ENCODE data around the gene ATG4B. TPM values are rescaled to one million over a fixed set of nuclear protein-coding genes. Genes with fewer than 3 reads are reported as not detected.

Gene ATG4B
- total RNA-seq, 4 donors from 2014 or later: 58.5 to 129 (median 86.2) TPM

DNA sequence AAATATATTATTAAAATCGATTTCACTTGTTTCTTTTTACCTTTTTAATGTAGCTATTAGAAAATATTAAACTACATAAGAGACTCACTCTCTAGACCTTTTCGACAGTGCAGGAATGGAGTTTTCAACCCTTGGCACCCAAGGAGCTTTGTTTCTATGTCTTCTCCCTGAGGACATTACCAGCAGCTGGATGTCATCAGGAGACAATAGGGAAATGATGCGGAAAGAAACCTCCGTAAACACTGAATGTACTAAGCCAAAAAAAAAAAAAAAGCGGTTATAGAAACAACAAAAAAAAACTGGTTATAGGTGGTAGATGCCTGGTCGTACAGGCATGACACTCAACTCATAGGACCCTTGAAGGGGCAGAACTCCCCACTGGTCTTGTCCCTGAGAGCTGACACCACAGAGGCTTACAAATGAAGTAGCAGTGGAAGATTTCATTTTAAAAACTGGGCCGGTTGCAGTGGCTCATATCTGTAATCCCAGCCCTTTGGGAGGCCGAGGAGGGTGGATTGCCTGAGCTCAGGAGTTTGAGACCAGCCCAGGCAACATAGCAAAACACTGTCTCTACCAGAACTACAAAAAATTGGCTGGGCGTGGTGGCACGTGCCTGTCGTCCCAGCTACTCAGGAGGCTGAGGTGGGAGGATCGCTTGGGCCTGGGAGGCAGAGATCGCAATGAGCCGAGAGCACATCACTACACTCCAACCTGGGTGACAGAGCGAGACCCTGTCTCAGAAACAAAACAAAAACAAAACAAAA lies 24.3 kb upstream of the ATG4B start:
- Histone ChIP-seq H3K9me3 (no peaks in the 10 kb centered on the region), H3K27ac (no peak overlapping the region), H3K36me3 (no peaks in the 10 kb centered on the region), H3K4me3 (replicated peaks in 1 of 3) (no peak overlapping the region), H3K27me3 (no peaks in the 10 kb centered on the region), H3K4me1 (peaks cover 6 to 12% of the 10 kb centered on the region in 2 donors)
- intact Hi-C loops (cut with DNase I): loop anchor here (10.0 kb wide), 1 partner anchor 98 kb away; no protein-coding TSS in a partner anchor
- no peak for DNase-seq
- TF ChIP-seq, protein P1, sequence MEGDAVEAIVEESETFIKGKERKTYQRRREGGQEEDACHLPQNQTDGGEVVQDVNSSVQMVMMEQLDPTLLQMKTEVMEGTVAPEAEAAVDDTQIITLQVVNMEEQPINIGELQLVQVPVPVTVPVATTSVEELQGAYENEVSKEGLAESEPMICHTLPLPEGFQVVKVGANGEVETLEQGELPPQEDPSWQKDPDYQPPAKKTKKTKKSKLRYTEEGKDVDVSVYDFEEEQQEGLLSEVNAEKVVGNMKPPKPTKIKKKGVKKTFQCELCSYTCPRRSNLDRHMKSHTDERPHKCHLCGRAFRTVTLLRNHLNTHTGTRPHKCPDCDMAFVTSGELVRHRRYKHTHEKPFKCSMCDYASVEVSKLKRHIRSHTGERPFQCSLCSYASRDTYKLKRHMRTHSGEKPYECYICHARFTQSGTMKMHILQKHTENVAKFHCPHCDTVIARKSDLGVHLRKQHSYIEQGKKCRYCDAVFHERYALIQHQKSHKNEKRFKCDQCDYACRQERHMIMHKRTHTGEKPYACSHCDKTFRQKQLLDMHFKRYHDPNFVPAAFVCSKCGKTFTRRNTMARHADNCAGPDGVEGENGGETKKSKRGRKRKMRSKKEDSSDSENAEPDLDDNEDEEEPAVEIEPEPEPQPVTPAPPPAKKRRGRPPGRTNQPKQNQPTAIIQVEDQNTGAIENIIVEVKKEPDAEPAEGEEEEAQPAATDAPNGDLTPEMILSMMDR (IDR thresholded peaks at IDR 0.05): no peak
- no peak for TF ChIP-seq POLR2A (IDR thresholded peaks at IDR 0.05)
- WGBS, 2 donors: 83 to 87% methylated on average over 15 of the region's 15 CpGs

DNA sequence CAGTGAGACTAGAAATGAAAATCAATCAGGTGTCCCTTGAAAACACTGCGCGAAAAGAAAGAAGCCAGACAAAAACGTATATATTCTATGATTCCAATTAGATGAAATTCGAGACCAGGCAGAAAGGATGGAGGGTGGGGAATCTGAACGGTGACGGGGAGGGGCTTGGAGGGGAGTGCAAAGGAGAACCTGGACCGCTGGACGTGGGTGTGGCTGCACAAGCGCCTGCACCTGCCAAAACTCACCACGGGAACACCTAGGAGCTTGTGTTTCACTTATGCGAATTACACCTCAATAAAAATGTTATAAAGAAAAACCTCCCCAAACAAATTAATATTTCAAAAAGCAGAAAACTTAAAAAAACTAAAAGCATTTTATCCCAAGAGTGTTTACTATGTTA lies 22.5 kb upstream of the ATG4B start:
- 84 to 86% methylated on average over 11 of the region's 11 CpGs for WGBS, 2 donors

DNA sequence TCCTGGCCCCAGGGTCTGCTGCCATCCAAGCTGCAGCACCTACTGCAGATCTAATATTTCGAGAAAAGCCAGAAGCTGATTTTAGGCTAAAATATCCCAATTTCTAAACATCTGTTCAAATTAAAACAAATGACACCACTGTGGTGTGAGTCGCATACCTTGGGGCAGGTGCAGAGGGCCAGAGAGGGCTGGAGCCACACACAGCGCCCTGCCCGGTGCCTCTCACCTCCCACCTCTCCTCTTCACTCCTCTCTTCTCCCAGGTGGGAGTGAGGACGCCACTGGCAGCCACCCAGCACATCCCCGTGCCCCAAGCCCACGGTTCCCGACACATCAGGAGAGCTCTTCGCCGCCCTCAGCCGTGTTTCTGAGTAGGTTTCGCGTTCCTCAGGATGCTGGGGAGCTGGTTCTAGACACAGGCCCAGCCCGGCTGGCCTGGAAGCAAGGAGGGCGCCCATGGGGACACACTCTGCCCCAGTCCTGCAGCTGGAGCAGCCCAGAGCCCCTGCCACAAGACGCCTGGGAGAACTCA lies 21.9 kb upstream of the ATG4B start:
- no peak for TF ChIP-seq POLR2A (IDR thresholded peaks at IDR 0.05)
- TF ChIP-seq, protein P1 (IDR thresholded peaks at IDR 0.05): no peak
- Histone ChIP-seq H3K36me3 (no peaks in the 10 kb centered on the region), H3K4me1 (peaks cover 0 to 7% of the 10 kb centered on the region in 2 donors), H3K9me3 (no peaks in the 10 kb centered on the region), H3K27ac (no peak overlapping the region), H3K4me3 (replicated peaks in 1 of 3) (no peak overlapping the region), H3K27me3 (no peaks in the 10 kb centered on the region)
- no peak for DNase-seq
- WGBS, 2 donors: 94% methylated on average over 13 to 16 of the region's 16 CpGs
- intact Hi-C loops (cut with DNase I): loop anchor here (10.0 kb wide), 1 partner anchor 101 kb away; no protein-coding TSS in a partner anchor

More for the DNA sequence above, 22.5 kb upstream of the ATG4B start:
- H3K27me3 ChIP-seq: no peaks in the 10 kb centered on the region
- no peak overlapping the region for H3K4me3 ChIP-seq (replicated peaks in 1 of 3)
- TF ChIP-seq POLR2A (IDR thresholded peaks at IDR 0.05): no peak
- TF ChIP-seq, protein P1 (IDR thresholded peaks at IDR 0.05): no peak
- no peak overlapping the region for H3K27ac ChIP-seq
- no peaks in the 10 kb centered on the region for H3K9me3 ChIP-seq
- DNase-seq: no peak
- intact Hi-C loops (cut with DNase I): loop anchor here (10.0 kb wide), 1 partner anchor 100 kb away; no protein-coding TSS in a partner anchor
- H3K4me1 ChIP-seq: peaks cover 0 to 7% of the 10 kb centered on the region in 2 donors
- no peaks in the 10 kb centered on the region for H3K36me3 ChIP-seq

DNA sequence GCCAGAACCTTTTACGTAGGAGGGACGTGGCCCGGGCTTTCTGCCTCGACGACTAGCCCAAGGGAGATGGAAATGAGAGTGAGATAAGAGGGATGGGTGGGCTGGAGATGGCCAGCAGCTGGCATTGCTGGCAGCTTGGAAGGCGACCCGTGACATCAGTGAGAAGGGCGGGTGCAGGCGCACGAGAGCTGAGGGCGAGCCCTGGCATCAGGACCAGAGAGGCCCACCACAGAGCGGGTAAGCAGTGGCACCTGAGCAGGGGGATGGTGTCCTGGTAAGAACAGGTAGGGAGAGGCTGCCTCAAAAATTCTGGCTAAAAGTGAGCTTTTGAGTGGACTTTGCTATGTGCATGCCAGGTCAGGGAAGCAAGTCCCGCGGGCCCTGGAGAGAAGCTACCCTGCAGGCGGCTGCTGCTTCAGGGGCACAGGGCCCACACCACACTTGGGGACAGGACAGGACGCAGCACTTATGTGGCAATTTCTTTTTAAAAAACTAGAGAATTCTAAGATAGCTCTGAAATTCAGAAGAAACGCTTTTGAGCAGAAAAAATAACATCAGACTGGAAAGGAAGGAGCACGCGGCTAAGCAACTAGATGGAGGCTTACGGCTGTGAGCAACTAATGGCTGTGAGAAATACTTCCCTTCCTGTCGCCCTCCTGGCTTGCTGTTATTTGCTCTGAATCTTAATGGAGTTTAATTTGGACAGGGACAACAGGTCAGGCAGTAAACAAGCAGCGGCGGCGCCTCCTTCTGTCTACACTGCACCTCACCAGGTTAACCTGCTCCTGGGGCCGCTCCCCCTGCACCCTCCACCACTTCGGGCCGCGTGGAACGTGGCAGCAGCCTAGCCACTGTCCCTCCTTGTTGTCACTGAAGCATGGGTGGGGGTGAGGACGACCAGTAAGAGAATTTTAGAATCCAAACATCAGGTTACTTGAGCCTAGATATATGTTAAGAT lies 21.0 kb upstream of the ATG4B start:
- intact Hi-C loops (cut with DNase I): loop anchor here (10.0 kb wide), 1 partner anchor 102 kb away; no protein-coding TSS in a partner anchor
- no peak overlapping the region for H3K4me3 ChIP-seq (replicated peaks in 1 of 3)
- no peak for TF ChIP-seq POLR2A (IDR thresholded peaks at IDR 0.05)
- TF ChIP-seq, protein P1 (IDR thresholded peaks at IDR 0.05): no peak
- no peak for DNase-seq
- H3K27ac ChIP-seq: no peak overlapping the region
- no peaks in the 10 kb centered on the region for H3K27me3 ChIP-seq
- 83 to 87% methylated on average over 30 of the region's 30 CpGs for whole genome bisulfite sequencing, 2 donors
- H3K4me1 ChIP-seq: peaks cover 0 to 7% of the 10 kb centered on the region in 2 donors
- no peaks in the 10 kb centered on the region for H3K9me3 ChIP-seq
- no peaks in the 10 kb centered on the region for H3K36me3 ChIP-seq

Measured in thyroid gland (tissue), 4 donors.